Parathyroid adenoma (tissue), 2 donors: ENCODE results near the gene IBA57.
A peak's percentile ranks its signal among the peaks of the same experiment; 100 is the strongest.

Source experiments
- H2AFZ ChIP-seq: fragments of 300-600 bp; sonication (generic); one replicate; pipeline ENCODE4 v1.7.0; 2017; ENCODE audit warnings: antibody characterized with exemption, mild to moderate bottlenecking
- H3K27ac ChIP-seq: fragments of 300-600 bp; sonication (generic); one replicate; pipeline ENCODE4 v1.7.0; 2017
- H3K27me3 ChIP-seq: fragments of 300-600 bp; sonication (generic); one replicate; pipeline ENCODE4 v1.7.0; 2017; ENCODE audit warnings: low read length; ENCODE audit not compliant: control insufficient read depth, insufficient read depth
- H3K36me3 ChIP-seq: fragments of 300-600 bp; sonication (generic); one replicate; pipeline ENCODE4 v1.7.0; 2017; ENCODE audit warnings: low read length; ENCODE audit not compliant: control insufficient read depth, insufficient read depth
- H3K4me1 ChIP-seq: fragments of 300-600 bp; sonication (generic); one replicate; pipeline ENCODE4 v1.7.0; 2017; ENCODE audit warnings: control low read depth
- H3K4me2 ChIP-seq: fragments of 300-600 bp; sonication (generic); one replicate; pipeline ENCODE4 v1.7.0; 2017; ENCODE audit warnings: low read length
- H3K4me3 ChIP-seq: fragments of 300-600 bp; sonication (generic); one replicate; pipeline ENCODE4 v1.7.0; 2017; ENCODE audit warnings: low read depth, low read length
- H3K79me2 ChIP-seq: fragments of 300-600 bp; sonication (generic); one replicate; pipeline ENCODE4 v1.7.0; 2017; ENCODE audit warnings: control low read depth
- H3K9ac ChIP-seq: fragments of 300-600 bp; sonication (generic); one replicate; pipeline ENCODE4 v1.7.0; 2017; ENCODE audit warnings: mild to moderate bottlenecking
- H3K9me3 ChIP-seq: fragments of 300-600 bp; sonication (generic); one replicate; pipeline ENCODE4 v1.7.0; 2017; ENCODE audit warnings: low read length; ENCODE audit not compliant: control insufficient read depth
- CTCF ChIP-seq: fragments of 300-600 bp; sonication (generic); IDR thresholded peaks from one replicate; pipeline ENCODE4 v1.7.0; 2017; ENCODE audit warnings: antibody characterized with exemption, mild to moderate bottlenecking
- donor health status: primary hyperparathyroidism.

The IBA57 gene

GRCh38 chr1:228140724-228141225 is 24.8 kb upstream of the IBA57 start:
- Histone ChIP-seq H3K4me1 (peaks cover 4% of the 10 kb centered on the region), H2AFZ (peak overlapping the region; percentile 77), H3K4me3 (peak overlapping the region; percentile 94), H3K79me2 (peaks cover 35% of the 10 kb centered on the region), H3K9me3 (no peaks in the 10 kb centered on the region), H3K4me2 (peak overlapping the region; percentile 97), H3K27me3 (no peaks in the 10 kb centered on the region), H3K27ac (peak overlapping the region; percentile 84), H3K9ac (peak overlapping the region; percentile 50), H3K36me3 (no peaks in the 10 kb centered on the region)
- no peak for TF ChIP-seq CTCF

GRCh38 chr1:228141226-228142044 is 24.2 kb upstream of the IBA57 start:
- Histone ChIP-seq H3K9me3 (no peaks in the 10 kb centered on the region), H3K4me3 (peak overlapping the region; percentile 94), H3K27ac (peak overlapping the region; percentile 84), H2AFZ (no peak overlapping the region), H3K4me1 (peaks cover 4% of the 10 kb centered on the region), H3K27me3 (no peaks in the 10 kb centered on the region), H3K36me3 (no peaks in the 10 kb centered on the region), H3K9ac (no peak overlapping the region), H3K4me2 (peak overlapping the region; percentile 97), H3K79me2 (peaks cover 42% of the 10 kb centered on the region)
- no peak for TF ChIP-seq CTCF

GRCh38 chr1:228142155-228142691 is 23.4 kb upstream of the IBA57 start:
- peak overlapping the region; percentile 6 for H3K4me2 ChIP-seq
- no peak overlapping the region for H3K9ac ChIP-seq
- H3K27ac ChIP-seq = no peak overlapping the region
- no peaks in the 10 kb centered on the region for H3K36me3 ChIP-seq
- H3K4me1 ChIP-seq = peaks cover 4% of the 10 kb centered on the region
- no peak for TF ChIP-seq CTCF
- no peaks in the 10 kb centered on the region for H3K9me3 ChIP-seq
- no peak overlapping the region for H3K4me3 ChIP-seq
- H3K79me2 ChIP-seq = peaks cover 45% of the 10 kb centered on the region
- no peaks in the 10 kb centered on the region for H3K27me3 ChIP-seq
- no peak overlapping the region for H2AFZ ChIP-seq

GRCh38 chr1:228142701-228143136 is 22.9 kb upstream of the IBA57 start:
- H3K9ac ChIP-seq = no peak overlapping the region
- H3K4me1 ChIP-seq = peaks cover 4% of the 10 kb centered on the region
- H3K27me3 ChIP-seq = no peaks in the 10 kb centered on the region
- TF ChIP-seq CTCF = no peak
- peaks cover 45% of the 10 kb centered on the region for H3K79me2 ChIP-seq
- H3K4me2 ChIP-seq = no peak overlapping the region
- no peaks in the 10 kb centered on the region for H3K9me3 ChIP-seq
- no peak overlapping the region for H3K27ac ChIP-seq
- H3K36me3 ChIP-seq = no peaks in the 10 kb centered on the region
- no peak overlapping the region for H2AFZ ChIP-seq
- H3K4me3 ChIP-seq = no peak overlapping the region
